GM18861 (cell line): ENCODE results near the gene MOB2.

Source experiments
- ATAC-seq: cut with Tn5 transposase; IDR thresholded peaks from one replicate; pipeline ENCODE4 v1.9.1; 2021; ENCODE audit not compliant: unreplicated experiment

Gene MOB2

GRCh38 chr11:1504581-1505290, 18.2 kb upstream of the MOB2 start:
- no peak for ATAC-seq

- ATAC-seq: no peak
Observed at GRCh38 chr11:1504138-1504537, 17.6 kb upstream of the MOB2 start.

GRCh38 chr11:1503708-1504104, 17.1 kb upstream of the MOB2 start:
- ATAC-seq: no peak

- no peak for ATAC-seq
Observed at GRCh38 chr11:1502954-1503707, 16.6 kb upstream of the MOB2 start.

GRCh38 chr11:1502168-1502953, 15.8 kb upstream of the MOB2 start:
- no peak for ATAC-seq

- no peak for ATAC-seq
Observed at GRCh38 chr11:1501421-1502167, 15.0 kb upstream of the MOB2 start.

GRCh38 chr11:1500466-1501420, 14.2 kb upstream of the MOB2 start:
- no peak for ATAC-seq

- ATAC-seq: no peak
Observed at GRCh38 chr11:1499899-1500298, 13.3 kb upstream of the MOB2 start.

GRCh38 chr11:1499261-1499890, 12.8 kb upstream of the MOB2 start:
- ATAC-seq: no peak

- no peak for ATAC-seq
Observed at GRCh38 chr11:1498262-1498661, 11.7 kb upstream of the MOB2 start.

GRCh38 chr11:1497600-1497999, 11.0 kb upstream of the MOB2 start:
- no peak for ATAC-seq

- no peak for ATAC-seq
Observed at GRCh38 chr11:1496761-1497095, 10.1 kb upstream of the MOB2 start.

- ATAC-seq: no peak
Observed at GRCh38 chr11:1496091-1496760, 9.6 kb upstream of the MOB2 start.

- no peak for ATAC-seq
Observed at GRCh38 chr11:1494650-1495049, 8.1 kb upstream of the MOB2 start.

GRCh38 chr11:1493650-1494244, 7.2 kb upstream of the MOB2 start:
- ATAC-seq: no peak

- ATAC-seq: no peak
Observed at GRCh38 chr11:1491379-1491778, 4.8 kb upstream of the MOB2 start.

GRCh38 chr11:1490651-1491050, 4.1 kb upstream of the MOB2 start:
- ATAC-seq: no peak

GRCh38 chr11:1488575-1489180, 2.1 kb upstream of the MOB2 start:
- ATAC-seq: no peak
